GM19467 (cell line): ENCODE results near the gene FCGR1A.
"Not testable (repeated sequence)": the region's sequence is repeated elsewhere in the genome, so short reads cannot be mapped to it uniquely, and the experiment has no call there.

Source experiments
- ATAC-seq: cut with Tn5 transposase; IDR thresholded peaks from one replicate; pipeline ENCODE4 v1.9.1; 2021; ENCODE audit warnings: mild to moderate bottlenecking, moderate library complexity; ENCODE audit not compliant: unreplicated experiment

Gene FCGR1A

GRCh38 chr1:149831764-149832315, 49.3 kb downstream of the FCGR1A start:
- ATAC-seq: peak; percentile 11

DNA sequence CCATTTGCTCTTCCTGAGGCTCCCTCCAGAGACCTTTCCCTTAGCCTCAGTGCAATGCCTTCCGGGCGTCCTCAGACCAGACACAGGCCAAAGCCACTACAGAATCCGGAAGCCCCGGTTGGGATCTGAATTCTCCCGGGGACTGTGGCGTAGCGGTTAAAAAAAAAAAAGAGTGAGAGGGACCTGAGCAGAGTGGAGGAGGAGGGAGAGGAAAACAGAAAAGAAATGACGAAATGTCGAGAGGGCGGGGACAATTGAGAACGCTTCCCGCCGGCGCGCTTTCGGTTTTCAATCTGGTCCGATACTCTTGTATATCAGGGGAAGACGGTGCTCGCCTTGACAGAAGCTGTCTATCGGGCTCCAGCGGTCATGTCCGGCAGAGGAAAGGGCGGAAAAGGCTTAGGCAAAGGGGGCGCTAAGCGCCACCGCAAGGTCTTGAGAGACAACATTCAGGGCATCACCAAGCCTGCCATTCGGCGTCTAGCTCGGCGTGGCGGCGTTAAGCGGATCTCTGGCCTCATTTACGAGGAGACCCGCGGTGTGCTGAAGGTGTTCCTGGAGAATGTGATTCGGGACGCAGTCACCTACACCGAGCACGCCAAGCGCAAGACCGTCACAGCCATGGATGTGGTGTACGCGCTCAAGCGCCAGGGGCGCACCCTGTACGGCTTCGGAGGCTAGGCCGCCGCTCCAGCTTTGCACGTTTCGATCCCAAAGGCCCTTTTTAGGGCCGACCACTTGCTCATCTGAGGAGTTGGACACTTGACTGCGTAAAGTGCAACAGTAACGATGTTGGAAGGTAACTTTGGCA, 50.0 kb downstream of the FCGR1A start:
- ATAC-seq: peak; percentile 66

DNA sequence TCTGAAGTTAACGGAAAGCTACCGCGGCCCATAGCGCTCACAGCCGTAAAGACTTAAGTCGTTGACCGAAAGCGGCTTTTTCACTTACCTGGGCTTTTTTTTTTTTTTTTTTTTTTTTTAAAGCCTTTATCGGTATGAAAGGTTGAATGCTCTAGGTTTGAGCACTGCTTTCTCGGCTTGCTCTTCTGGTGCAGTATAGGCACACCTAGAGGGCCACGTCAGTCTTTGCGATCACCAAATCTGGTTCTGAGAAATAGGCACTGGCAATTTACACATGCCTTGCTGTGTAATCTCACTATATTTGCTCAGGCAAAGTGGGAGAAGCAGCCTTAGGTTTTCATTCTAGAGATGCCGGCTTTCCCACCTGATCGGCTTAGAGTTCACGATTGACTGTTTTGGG, 50.6 kb downstream of the FCGR1A start:
- not testable (repeated sequence) for ATAC-seq

DNA sequence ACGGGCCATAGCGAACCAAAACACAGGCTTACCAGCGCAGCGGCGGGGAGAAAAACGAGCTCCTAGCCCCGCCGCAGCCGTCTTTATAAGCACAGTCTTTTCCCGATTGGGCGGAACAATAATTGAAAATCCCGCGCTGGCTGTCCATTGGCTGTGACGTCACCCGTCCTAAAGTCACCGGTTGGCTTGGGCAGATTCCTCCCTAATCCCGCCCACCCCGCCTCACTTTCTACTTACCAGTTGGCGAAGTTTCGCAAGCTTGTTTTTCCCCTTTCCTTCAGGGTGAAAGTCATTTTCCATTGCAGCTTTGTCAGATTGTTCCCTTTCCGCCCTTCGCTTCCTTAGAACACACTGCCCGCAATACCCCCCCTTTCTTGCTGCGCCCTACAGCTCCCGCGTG, 58.7 kb downstream of the FCGR1A start:
- peak; percentile 29 for ATAC-seq
